HG02870 (cell line): ENCODE data around the gene WNT1.

Experiments used
- ATAC-seq: cut with Tn5 transposase; IDR thresholded peaks from one replicate; pipeline ENCODE4 v1.9.1; 2021; ENCODE audit warnings: mild to moderate bottlenecking, moderate library complexity; ENCODE audit not compliant: unreplicated experiment

The WNT1 gene

GRCh38 chr12:48978291-48978740 lies at the start of gene WNT1:
Gene WNT1, plus strand, starts transcription at chr12:48978322. Its CDS starts 329 bp downstream, at chr12:48978651.
- no peak for ATAC-seq

DNA sequence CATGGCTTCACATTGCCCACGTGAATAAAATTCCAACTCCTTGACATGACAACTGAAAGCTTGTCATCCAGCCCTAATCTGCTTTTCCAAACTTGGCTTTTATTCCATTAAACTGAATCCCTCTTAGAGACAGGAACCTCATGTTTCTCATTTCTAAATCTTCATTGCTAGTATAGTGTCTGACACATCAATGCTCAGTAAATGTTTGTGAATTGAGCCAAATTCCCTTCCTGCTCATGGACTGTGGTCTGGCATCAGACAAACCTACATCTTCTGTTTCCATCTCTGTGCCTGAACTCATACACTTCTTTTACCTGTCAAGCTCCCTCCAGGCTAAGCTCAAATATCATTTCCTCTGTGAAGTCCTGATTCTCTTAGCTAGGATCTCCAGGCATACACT lies 48.6 kb upstream of the WNT1 start:
- ATAC-seq, result no peak

GRCh38 chr12:48930475-48930874 lies 47.6 kb upstream of the WNT1 start:
- ATAC-seq, result no peak

GRCh38 chr12:48932878-48933277 lies 45.2 kb upstream of the WNT1 start:
- ATAC-seq, result no peak

GRCh38 chr12:48933664-48934311 lies 44.3 kb upstream of the WNT1 start:
- ATAC-seq, result no peak

- ATAC-seq, result no peak
Observed at GRCh38 chr12:48934312-48934706, 43.8 kb upstream of the WNT1 start.

DNA sequence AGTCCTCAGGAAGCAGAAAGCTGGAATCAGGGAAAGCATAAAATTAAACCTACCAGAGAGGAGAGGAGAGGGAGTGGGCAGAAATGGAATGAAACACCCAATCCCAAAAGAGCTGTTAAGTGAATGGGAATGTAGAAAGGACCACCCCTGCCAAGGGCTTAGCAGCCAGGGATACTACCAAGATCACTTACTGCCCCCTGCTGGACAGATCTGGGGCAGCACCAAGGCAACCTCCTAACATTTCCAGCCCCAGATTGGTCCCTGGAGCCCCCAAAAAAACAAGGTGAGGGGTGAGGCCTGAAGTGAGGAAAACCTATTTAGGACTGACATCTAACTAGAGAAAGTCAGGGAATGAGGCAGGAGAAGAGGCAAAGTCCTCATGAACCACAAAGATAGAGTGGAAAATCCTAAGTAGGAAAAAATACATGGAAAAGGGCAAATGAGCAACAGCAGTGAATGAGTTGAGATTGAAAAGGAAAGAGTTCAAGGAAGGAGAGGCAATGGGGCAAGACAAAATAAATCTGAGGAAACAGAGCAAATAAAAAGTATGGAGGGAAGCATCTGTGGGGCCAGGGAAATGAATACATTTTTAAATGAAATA lies 41.6 kb upstream of the WNT1 start:
- no peak for ATAC-seq

- no peak for ATAC-seq
Observed at GRCh38 chr12:48937170-48937569, 41.0 kb upstream of the WNT1 start.

DNA sequence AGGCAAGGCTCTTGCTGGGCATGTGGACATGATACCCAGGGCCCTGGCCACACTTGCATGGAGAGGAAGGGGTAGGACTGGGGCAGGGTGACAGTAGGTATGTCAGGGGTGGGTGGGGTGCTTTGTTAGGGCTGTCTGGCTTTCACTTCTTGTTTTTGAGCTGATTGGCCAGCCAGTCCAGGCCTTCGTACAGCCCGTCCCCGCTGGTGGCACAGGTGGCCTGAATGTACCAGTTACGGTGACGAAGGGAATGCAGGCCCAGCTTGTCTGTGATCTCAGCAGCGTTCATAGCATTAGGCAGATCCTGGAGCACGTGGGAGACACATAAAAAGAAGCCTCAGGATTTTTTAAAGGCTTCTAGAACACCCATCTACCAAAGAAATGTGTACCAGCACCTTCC lies 39.3 kb upstream of the WNT1 start:
- ATAC-seq, result no peak

- no peak for ATAC-seq
Observed at GRCh38 chr12:48940181-48940580, 37.9 kb upstream of the WNT1 start.

DNA sequence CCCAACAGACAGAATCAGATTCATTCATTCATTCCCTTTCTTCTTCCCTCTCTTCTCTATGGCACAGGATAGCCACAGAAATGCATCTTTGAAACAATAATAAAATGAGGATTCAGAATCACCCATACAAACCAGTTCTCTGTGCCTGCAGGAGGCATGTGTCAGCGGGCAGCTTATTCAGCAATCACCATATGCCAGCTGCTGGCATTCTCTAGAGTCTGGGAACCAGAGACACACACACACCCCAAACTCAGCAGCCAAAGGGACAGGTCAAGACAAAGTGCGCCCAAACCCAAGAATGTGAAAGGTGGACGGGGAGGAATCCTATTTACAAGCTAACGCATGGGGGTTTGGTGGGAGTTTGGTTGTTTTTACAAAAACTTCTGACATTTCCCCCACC lies 34.9 kb upstream of the WNT1 start:
- no peak for ATAC-seq

DNA sequence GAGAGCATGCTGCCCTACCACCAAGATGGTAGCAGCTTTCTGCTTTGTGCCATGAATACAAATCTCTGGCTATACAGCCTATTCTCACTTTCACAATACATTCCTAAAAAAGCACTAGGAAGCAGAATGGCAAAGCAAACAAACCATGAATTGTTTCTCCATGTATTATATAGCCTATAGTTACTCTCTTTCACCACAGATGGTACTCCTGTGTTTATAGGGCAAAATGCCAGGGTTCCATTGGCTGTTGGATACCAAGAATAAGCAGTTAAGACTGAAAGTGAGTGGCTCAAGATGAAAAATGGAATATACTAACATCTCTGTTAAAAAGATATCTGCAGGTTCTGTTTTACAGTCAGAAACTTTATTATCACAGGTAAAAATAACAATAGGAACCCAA lies 31.9 kb upstream of the WNT1 start:
- ATAC-seq, result no peak

DNA sequence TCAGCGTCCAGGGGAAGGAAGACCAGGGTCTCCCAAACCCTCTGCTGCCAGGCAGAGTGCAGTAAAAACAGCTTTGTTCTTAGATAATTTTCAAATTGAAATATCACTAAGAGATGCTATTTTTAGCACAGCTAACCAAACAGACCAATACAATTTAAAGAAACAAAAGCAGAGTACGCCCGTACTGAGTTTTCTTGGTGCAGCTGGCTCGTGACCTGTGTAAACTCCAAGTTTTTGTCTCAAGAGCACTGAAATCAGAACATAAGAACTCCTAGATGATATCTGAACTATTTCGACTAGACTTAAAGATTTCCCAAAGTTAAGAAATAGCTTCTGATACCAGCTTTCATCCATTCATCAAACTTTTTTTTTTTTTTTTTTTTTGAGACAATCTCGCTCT lies 31.2 kb upstream of the WNT1 start:
- ATAC-seq, result no peak

DNA sequence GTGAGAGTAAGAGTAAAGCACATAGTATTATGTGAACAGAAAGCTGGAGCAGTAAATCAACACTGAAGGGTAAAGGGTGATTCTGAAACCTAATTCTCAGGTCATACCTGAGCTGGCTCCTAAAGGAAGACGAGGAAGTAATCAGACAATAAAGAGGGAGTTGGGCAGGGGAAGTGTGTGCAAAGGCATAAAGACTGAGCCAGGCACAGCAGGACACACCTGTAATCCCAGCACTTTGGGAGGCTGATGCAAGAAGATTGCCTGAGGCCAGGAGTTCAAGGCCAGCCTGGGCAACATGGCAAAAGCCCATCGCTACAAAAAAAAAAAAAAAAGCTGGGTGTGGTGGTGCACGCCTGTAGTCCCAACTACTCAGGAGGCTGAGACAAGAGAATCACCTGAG lies 30.4 kb upstream of the WNT1 start:
- no peak for ATAC-seq

- no peak for ATAC-seq
Observed at GRCh38 chr12:48952691-48953090, 25.4 kb upstream of the WNT1 start.

GRCh38 chr12:48954061-48954460 lies 24.1 kb upstream of the WNT1 start:
- ATAC-seq, result no peak

GRCh38 chr12:48954841-48955501 lies 23.2 kb upstream of the WNT1 start:
- ATAC-seq, result no peak

- no peak for ATAC-seq
Observed at GRCh38 chr12:48956279-48957140, 21.6 kb upstream of the WNT1 start.

DNA sequence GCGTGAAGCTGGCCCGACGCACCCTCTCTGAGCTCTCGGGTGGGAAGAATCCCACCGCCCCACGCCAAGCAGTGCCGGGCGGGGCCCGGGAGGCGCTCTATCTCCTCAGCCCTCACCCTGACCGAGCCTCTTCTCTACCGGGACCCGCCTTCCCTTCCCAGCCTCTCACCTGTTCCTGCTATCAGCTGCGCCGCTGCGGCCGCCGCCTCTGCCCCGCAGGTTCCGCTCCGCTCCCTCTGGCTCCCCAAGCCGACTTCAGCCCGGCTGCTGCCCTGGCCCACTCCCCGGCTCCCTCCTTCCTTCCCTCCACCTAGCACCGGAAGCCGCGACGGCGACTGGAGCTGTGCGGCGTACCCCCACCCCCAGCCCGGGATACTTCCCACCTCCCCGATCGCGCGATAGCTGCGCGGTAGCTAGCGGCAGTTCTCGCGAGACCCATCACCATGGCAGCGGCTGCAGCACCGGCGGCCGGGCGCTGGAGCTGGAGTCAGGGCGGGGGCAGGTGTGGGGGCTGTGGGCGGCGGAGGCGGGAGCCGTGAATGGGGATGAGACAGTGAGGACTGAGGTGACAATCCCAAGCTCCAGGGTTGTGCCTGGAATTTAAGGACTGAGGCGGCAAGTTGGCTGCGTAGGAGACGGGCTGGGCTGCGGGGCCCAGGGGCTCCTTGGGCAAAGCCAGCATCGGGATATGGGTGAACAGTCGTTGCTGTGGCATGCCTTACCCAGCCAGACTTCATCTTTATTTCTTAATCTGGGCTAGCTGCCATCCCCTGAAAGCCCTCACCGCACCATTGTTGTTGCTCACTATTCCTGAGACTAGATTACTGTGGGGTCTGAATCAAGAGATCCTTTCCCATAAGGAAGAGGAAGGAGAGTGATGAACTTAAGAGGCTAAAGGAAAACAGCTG lies 20.7 kb upstream of the WNT1 start, which contains the start of gene ARF3:
TSS of gene ARF3 (minus strand) at position 347 of the 908 bp plus-strand sequence. CDS start 16,392 bp downstream, outside the sequence.
- ATAC-seq, result peak; percentile 93

DNA sequence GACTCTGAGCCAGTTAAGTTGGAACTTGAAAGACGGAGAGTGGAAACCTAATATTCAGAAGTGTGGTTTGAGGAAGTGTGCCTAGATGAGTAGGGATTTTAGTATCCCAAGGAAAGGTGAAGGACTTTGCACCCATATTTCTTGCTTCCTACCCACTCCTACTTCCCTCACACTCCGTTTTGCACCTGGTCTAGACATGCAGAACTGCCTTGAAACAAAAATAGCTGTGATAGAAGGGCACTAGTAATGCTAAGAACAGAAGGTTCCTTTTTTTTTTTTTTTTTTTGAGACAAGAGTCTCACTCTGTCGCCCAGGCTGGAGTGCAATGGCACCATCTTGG lies 20.1 kb upstream of the WNT1 start:
- no peak for ATAC-seq
